Lower leg skin (tissue), 3 donors: ENCODE measurements around the gene NDUFV1.

Experiments used
- CTCF ChIP-seq, 3 donors: fragments of 450-650 bp; IDR thresholded peaks; one replicate each; pipeline ENCODE4 v1.5.1; 2016; ENCODE audit warnings: antibody characterized with exemption in 3 of 3, mild to moderate bottlenecking in 3 of 3, moderate library complexity in 2 of 3
- POLR2A ChIP-seq, 2 donors: fragments of 450-650 bp; IDR thresholded peaks; one replicate each; pipeline ENCODE4 v1.6.1; 2016 to 2017; ENCODE audit warnings: antibody characterized with exemption in 2 of 2, mild to moderate bottlenecking in 1 of 2, moderate library complexity in 1 of 2

- TF ChIP-seq CTCF (IDR thresholded peaks at IDR 0.05) (no peak), POLR2A (IDR thresholded peaks at IDR 0.05) (no peak)
Observed at GRCh38 chr11:67628710-67629385, 22.1 kb downstream of the NDUFV1 start.
